GM18870 (cell line): Measurements from ENCODE around the gene FLRT3.

ENCODE experiments used
- ATAC-seq: cut with Tn5 transposase; IDR thresholded peaks from one replicate; pipeline ENCODE4 v1.9.1; 2021; ENCODE audit warnings: moderate library complexity; ENCODE audit not compliant: unreplicated experiment

FLRT3 gene

DNA sequence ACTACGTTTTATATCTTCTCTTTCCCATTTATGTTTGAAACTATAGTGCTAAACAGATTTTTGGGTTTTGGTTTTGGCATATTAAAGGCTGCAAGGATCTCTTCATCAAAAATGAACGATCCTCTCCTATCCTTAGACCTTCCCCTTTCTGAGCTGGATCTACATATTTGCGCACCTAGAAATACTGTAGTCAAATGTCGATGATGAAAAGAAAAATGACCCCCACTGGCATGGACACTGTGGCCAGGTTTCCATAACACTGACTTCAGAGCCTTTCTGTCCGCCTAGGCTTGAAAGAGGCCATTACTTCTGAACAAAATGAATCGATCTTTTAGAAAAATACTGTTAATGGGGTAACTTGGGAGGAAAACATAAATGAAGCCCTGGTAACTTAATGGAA lies 5.8 kb downstream of the FLRT3 start:
- ATAC-seq, result no peak

DNA sequence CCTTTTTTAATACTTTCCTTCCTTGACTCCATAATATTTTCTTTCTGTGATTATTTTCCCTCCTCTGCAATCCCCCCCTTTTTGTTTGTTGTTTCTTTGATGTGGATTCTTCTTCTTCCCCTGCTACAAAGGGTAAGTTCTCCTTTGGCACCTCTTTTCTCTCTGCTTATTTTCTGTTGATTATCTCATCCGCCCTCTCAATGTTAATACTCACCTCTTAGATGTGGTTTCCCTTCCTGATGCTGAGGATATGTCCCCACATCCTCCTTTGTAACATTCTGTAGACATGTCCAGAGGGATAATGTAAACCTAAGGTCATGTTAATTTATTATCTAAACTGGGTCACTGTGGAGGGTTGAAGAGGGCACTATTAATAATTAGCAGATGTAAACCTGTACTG lies 17.7 kb downstream of the FLRT3 start:
- no peak for ATAC-seq

DNA sequence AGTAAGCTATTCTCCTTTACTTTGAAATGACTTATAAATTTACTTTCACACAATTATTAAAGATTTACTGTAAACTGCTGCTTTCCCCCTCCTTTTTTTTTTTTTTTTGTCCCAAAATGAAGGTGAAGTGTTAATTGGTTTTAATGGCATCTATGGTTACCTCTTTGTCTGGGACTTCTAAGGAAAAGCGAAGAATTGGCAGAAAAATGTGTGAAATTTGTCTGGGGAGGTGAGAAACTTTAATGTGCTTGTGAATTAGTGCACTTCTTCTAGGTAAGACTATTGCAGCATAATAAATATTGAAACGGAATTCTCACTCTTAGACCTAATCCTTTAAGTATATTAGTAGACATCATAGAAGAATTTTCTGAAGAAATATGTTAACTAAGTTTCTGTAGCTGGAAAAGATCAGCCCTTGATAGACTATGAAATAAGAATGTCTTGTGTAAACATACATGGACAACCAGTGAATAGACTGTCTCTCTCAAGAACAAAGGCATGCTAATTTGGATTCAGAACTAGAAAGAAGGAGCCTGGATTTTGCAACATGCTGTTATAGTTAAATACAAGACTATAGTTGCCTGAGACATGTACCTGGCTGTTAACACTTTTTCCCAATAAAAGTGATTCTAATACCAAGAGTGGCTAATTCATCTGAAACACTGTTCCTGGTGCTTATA lies 23.9 kb downstream of the FLRT3 start:
- ATAC-seq, result no peak

DNA sequence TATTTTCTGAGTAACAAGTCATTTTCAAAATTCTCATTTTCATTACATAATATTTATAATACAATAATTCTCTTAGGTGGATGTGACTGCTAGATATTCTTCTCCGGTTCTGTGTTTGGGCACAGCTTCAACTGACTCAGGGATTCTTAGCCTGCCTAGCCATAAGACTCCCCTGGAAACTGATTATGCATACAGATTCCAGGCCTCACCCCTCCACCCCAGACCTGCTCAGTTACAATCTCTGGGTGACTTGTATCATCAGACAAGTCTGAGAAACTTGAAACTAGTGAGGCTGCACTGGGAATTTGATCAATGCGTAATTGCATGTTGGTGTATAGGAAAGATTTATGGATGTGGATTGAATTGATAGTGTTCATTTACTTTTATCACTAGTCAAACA lies 25.4 kb downstream of the FLRT3 start:
- ATAC-seq, result no peak

DNA sequence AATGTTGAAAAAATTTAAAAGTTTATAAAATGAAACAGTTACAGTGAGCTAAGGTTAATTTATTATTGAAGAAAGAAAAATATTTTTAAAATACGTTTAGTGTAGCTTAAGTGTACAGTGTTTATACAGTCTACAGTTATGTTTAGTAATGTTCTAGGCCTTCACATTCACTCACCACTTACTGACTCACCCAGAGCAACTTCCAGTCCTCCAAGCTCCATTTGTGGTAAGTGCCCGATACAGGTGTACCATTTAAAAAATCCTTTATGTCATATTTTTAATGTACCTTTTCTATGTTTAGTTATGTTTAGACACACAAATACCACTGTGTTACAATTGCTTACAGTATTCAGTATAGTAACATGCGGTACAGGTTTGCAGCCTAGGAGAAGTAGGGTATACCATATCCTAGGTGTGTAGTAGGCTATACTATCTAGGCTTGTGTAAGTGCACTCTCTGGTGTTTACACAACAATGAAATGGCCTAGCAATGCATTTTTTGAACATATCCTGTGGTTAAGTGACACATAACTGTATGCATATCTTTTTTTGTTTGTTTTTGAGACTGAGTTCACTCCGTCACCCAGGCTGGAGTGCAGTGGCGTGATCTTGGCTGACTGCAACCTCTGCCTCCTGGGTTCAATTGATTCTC lies 26.3 kb downstream of the FLRT3 start:
- no peak for ATAC-seq

DNA sequence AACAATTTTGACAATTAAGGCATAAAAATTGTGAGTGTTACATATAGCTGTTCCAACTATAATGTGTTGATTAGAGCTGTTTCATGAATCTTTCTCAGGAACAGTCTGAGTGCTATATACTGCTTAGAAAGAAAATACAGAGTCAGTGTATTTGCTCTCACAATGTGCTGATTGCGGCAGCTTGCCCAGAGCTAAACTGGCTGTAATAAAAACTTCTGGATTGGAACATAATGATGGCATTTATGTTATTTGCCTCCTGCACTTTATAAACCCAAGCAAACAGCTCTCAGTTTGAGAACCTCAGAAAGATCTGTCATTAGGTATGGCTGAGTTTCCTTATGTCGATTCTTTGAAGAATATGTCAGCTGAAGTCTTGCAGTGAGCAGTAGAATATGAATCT lies 29.5 kb downstream of the FLRT3 start:
- ATAC-seq, result no peak

DNA sequence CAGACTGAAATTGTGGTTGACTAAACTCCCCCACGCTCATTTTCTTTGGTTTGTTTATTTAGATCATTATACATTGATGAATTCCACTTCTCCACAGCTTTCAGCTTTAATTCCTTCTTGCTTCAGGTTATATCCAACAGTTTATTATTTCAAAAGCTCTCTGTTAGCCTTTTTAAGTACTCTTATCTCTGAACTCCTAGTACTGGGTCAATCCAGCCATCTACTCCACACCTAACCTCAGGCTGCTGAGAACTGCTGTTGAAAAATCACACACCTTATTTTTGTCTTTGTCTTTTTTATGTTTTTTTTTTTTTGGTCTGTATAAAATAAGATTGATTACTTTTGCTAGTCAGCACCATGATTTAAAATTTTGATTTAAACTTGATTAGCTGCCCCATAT lies 32.9 kb downstream of the FLRT3 start:
- ATAC-seq, result no peak

DNA sequence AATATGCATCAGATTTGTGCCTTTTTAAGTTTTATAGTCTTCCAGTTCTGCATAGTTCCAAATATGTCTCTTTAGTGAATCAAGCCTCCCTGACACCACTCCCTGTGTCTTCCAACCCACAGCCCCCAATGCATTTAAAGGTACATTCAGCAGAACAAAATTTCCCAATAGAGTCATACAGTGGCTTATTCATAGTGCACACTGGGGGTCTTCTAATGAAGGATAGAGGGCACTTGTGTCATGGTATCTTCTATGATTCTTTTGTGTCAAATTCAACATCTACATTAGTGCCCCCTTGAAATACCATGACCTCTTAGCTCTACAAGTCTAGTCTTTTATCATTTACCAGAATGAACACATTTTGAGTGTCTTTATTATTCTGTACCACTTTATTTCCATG lies 33.8 kb downstream of the FLRT3 start:
- ATAC-seq, result no peak

DNA sequence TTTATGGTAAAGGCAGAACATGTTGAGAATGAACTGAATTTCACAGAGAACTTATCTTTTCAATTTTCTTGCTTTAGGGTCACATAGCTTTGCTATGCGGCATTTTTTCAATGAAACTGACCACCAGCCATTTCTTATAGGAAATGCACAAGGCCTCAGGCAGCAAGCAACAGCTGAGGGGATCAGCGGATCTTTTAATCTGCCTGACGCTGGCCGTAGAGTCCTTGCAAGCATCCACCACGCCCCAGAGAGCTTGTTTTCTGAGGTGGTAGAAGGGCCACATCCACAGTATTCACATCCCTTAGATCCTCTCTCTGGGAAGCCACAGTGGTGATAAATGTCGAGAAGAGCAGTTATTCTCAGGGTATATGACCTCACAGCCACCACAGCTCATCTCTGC lies 34.3 kb downstream of the FLRT3 start:
- no peak for ATAC-seq

DNA sequence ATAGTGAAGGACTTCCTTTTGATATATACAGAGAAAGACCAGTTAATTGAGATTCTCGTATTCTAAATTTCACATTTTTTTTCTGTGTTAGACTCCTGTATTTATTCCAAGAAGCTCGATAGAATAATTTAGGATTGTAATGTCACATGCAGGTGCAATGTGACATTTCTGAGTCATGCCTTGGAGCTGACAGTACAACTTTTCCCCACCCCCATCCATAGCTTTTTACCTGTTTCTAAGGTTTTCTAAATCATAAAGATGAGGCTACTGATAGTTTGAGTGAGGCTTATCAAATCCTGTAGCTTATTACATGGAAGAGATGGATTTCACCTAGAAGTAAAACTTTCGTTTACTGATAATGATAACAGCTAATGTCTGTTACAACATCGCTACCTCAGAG lies 37.6 kb downstream of the FLRT3 start:
- ATAC-seq, result no peak

DNA sequence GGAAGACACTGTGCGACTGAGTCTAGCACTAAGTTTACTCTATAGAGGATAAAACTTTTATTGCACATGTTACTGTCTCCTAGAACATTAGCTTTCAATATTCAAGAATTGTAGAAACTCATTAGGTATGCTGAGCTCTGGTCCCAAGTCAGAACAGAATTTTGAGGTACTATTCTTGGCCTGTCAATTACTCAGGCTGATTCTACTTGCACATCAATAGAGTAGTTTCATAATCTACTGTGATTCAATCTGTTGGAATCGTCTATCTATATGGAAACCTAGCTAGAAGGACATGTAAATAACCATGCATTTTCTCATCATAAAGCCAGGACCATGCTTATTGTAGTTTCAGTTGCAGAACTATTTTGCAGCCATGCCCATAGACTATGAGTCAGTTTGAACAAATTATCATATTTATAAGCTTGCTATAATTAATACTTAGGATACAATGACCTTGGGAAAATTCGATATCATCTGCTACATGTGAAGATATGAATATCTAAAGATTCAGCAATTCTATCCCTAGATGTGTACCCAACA lies 41.6 kb downstream of the FLRT3 start:
- ATAC-seq, result no peak

DNA sequence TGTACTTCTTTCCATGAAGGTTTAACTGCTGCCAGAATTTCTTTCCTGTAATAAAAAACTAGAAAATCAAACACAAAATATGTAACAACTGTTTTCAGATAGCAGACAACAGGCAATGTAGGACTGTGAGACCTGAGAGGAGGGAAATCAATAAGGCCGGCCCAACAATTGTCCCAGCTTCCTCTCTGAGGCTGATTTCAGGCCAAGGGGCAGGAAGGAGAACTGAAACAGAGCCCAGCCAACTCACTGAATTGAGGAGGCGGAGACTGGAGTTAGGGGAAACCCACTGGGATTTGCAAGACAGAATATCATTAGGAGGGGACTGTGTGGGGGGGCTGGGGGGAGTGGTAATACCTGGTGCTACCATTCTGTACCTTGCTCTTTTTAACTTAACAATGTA lies 42.2 kb downstream of the FLRT3 start:
- no peak for ATAC-seq

DNA sequence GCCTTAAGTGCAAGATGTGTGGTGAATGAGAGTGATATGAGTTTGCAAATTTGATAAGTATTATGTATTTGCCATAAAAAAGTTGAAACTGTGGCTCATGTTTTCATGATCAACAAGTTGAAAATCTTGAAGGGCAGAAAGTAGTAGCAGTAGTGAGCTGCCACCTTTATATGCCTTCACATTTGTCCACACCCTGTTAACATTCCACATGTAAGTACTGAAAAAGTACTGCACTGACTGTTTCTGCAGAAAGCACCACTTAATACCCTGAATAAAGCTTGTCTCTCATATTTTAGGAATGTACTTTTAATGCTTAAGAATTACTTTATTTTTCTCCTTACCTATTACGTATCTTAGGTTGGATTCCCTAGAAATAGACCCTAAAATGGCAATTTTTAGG lies 45.9 kb downstream of the FLRT3 start:
- no peak for ATAC-seq

DNA sequence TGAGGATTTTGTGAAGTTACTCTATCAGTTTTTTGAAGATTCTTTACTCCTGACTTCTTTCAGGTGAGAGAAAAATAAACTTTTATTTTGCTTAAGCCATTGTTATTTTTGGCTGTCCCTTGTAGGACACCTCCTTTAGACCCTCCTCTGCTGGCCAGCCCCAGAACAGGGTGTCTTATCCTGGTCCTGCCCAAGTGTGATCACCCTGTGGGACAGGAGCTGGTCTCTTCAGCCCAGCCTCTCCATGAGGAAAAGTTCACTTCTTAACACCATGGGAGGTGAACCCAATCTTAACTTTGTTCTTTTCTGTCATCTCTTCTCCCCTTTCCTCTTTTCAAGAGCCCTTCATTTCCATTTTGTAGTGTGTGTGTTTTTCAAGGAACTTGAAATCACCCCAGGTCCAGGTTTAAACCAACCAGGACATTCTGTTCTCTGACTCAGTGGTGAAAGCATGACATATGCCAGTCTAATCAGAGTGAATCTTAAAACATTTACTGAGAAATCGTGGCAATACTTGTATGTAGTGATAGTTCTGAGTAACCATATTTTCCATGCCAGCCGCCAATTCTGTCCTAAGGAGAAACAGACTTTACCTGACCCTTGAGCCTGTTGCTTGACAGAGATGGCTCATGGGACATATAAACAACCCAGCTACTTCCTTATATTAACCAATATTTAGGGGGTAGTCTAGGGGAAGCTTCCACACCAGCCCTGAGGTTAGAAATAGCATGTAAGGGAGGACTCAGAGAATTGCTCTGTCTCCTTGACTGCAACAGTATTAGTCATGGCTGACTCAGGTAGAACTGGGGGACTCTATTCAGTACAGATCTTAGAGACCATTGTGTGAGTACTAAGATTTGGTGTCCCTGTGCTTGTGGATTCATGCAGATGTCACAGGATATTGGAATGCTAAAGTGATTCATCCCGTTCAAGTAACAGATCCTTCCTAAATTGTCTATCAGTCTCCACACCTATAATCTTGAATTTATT lies 48.8 kb downstream of the FLRT3 start:
- no peak for ATAC-seq

DNA sequence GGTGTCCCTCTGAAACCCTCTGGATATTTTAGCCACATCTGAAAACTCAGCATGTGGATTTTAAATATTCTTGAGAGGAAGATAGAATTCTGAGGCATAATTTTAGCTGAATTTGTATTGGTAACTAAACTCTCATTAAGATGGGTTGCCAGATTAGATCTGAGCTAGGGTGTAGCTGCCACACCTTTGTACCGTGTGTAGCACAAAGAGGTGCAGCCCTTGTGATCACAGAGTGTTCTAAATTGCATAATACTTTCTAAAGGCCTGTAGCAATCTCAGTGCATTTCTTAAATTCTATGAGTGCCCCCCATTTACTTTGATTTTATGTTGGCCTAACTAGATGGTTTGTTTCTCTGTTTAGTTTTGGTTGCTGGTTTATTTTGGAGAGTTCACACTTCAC lies 53.0 kb downstream of the FLRT3 start:
- no peak for ATAC-seq

DNA sequence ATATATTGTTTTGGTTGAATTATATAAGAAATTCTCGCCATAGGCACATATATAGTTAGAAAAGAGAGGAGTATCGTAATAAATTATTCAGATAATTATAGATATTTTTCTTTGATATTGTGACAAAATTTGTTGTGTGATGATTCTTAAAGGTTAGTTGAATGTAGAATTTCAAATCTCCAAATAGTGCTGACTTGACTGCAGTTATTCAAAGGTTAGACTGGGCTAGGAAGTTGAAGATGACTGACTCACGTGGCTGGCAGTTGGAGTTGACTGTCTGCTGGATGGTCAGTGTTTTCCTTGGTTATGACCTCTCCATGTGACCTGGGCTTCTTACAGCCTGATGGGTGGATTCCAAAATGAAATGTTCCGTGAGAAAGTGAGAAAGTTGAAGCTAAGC lies 55.3 kb downstream of the FLRT3 start:
- no peak for ATAC-seq
